GM10847 (cell line): Measurements from ENCODE around the gene TXNRD1.

Experiments
- POLR2A ChIP-seq: IDR thresholded peaks from 2 replicates; pipeline ENCODE4 v1.6.1; 2011; ENCODE audit not compliant: insufficient read length; ENCODE audit errors: extremely low read depth

Gene TXNRD1

DNA sequence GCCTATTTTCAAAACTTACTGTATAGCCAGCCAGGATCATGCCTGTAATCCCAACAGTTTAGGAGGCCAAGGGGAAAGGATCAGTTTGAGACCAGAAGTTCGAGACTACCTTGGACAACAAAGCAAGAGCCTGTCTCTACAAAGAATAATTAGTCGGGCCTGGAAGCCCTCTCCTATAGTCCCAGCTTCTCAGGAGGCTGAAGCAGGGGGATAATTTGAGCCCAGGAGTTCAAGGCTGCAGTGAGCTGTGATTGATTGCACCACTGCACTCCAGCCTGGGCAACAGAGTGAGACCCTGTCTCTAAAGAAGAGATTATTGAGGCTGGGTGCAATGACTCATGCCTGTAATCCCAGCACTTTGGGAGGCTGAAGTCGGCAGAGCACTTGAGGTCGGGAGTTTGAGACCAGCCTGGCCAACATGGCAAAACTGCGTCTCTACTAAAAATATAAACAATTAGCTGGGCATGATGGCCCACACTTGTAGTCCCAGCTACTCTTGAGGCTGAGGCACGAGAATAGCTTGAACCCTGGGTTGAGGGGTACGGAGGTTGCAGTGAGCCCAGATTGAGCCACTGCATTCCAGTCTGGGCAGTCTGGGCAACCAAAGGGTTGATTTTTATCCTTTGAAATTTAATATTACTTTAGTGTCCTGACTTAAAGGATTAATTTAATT lies 102.1 kb downstream of the TXNRD1 start:
- TF ChIP-seq POLR2A = no peak

DNA sequence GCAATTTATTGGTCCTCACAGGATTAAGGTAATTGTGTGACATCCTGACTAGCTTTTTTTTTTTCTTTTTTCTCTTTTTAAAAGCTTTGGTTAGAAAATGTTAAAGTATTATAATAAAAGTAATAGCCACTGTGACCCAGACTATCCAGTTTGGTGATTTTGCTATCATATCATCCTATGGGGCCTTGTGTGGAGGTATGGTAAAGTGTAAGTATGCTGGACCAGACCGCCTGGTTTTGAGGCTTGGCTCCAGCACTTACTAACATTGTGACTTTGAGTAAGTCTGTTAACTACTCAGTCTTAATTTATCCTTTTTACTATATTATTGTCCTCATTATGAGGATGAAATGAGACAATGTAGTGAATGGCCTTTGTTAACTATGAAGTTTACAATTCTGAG lies 103.4 kb downstream of the TXNRD1 start:
- TF ChIP-seq POLR2A = no peak

DNA sequence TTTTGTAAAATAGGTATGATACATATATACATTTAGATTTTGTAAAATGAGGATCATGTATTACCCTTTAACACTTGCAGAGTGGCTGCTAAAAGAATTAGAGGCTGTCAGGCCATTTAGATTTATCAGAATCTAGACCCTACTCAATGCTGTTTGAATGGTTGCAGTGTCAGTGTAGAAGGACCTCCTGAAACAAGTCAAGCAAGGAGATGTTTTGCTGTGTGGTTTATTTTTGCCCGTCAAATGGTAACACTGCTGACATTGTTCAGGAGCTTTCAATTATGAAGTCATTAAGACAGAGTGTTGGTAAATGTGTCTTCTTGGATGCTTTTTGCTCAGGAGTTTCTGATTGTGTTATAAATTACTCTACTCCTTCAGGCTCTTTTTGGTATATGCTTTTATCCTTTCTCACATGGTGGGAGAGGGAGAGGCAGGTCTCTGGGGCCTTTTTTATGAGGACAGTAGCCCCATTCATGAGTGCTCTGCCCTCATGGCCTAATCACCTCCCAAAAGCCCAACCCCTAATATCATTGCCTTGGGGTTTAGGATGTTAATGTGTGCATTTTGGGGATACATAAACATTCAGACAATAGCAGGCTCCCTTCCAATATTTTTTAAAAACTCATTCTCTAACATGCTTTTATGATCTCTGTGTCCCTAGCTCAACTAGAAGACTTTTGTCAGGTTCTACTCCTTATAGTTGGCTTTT lies 104.5 kb downstream of the TXNRD1 start:
- no peak for TF ChIP-seq POLR2A

DNA sequence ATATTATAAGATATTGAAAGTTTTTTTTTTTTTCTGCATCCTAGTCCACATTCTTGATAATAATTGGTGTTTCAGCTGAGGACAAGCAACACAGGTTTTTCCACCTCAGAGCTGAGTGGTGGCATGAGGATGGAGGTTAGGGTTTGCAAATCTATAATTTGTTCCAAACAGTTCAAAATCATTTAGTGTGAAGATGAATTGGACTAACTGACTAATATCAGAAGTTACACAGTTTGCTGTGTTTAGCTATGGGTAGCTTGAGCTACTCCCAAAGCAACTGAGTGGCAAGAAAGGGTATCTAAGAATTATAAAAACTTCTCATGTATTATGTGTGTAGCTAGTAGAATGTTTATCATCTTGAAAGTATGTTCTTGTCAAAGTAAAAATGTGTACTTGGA lies 105.0 kb downstream of the TXNRD1 start:
- no peak for TF ChIP-seq POLR2A

DNA sequence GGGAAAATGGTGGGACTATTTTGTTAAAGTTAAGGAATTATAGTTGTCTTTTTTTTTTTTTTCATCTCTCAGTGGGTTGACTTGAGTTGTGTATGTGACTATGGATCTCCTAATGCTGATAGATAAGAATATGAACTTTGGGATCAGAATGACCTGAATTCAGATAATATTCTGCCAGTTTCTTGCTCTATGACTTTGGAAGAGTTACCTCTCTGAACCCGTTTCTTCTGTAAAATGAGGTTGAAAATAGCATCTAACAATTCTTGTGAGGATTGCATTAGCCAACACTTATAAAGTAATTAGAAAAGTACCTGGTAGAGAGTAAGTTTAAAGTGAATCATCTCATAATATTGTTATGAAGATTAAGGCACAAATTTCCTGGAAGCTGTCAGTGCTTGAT lies 106.4 kb downstream of the TXNRD1 start:
- no peak for TF ChIP-seq POLR2A

DNA sequence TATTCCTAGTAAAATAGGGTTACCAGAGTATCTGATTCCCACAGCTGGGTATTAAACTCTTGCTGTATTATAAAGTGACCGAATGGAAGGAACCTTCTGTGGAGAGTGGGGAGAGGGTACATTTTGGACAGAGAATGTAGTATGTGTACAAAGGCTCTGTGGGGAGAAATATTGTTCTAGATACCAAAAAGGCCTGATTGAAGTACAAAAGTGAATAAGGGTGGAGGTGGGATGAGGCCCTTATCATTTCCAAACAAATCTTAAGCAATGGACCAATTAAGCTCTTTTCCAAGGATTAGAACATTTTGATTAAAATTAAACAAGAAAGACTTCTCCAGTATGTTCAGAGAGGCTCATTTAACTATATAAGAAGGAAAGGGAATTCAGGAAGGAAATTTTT lies 108.3 kb downstream of the TXNRD1 start:
- TF ChIP-seq POLR2A = no peak

DNA sequence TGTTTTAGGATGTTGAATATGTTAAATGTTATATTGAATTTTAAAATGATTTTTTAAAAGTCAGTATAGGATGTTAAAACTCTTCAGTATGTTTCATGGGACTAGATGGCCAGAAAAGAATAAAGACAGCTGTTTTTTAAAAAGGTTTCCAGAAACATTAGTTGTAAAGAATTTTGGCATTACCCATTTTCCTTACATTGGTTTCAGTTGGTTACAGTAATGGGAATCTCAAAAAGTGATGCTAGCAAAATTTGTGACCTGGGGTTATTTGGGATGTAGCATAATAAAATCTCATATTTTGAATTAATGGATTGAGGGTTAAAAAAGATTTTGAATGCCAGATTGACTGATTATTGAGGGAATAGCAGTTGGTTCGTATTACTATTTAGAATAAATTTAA lies 113.2 kb downstream of the TXNRD1 start:
- TF ChIP-seq POLR2A = no peak

DNA sequence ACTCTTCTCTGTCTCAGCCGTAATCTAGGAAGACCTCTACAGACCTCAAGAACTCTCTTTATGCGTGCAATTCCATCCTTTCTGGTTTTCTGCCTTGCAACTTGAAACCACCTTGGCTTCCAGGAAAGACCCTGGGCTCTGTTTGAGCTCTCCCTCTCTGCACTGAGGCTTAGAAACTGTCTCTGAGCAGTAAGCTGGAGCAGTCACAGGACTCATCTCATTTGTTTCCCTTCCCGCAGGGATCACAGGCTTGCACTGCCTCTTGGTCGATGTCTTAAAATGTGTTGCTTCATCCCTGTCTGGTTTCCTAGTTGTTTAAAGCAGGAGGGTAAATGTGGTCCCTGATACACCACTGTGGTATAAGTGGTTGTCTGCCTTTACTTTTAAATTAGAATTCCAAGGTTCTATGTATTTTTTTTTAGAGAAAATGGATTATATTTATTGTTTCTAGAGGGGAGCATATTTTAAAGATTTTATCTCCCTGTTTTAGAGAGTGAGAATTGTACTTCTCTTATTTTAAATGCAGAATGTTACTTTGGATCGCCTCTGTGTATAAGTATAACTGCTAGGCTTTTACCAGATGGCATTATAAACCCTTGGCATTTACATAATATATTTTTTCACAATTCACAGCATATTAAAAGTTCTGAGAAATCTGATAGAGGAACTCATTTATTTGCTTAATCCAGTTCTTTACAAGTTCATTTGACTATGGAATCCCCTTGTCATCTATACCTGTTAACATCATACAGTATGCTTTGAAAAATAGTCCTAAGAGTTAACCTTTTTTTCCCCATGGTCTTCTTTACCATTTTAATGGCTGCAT lies 114.3 kb downstream of the TXNRD1 start:
- no peak for TF ChIP-seq POLR2A

DNA sequence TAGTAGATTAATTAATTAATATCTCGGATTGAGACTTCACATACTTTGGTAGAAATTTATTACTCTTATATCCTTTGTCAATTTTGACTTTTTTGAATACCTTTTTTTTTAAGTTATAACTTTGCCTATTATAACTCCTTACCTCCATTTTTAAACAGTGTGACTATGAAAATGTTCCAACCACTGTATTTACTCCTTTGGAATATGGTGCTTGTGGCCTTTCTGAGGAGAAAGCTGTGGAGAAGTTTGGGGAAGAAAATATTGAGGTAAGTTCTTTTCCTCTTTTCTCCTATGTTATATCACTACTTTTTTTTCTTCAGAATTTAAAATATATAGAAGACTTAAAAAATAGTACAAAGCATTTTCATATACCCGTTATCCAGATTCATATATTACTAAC lies 115.8 kb downstream of the TXNRD1 start:
- TF ChIP-seq POLR2A = no peak

DNA sequence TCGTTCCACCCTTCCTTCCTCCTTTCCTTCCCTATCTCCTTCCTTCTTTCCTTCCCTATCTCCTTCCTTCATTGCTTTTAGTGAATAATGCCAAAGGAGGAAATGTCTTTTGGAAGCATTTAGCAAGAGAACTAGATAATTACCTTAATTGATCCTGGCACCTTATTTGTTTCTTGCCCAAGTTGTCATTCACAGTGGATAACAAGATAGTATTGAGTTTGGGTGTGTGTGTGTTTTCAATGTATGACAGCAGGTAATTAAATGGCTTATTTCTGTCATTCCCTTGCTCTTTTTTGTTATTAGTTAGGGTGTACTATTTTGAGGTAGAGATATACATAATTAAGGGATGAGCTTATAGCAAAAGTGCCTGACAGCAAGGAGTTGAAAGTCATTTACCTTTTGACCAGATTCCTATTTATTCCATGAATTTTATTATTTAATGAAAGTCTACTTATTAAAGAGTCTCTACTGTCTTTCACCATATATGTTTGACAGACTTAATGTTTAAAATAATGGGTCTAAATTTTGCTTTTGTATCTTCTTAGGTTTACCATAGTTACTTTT lies 118.2 kb downstream of the TXNRD1 start:
- TF ChIP-seq POLR2A = no peak

DNA sequence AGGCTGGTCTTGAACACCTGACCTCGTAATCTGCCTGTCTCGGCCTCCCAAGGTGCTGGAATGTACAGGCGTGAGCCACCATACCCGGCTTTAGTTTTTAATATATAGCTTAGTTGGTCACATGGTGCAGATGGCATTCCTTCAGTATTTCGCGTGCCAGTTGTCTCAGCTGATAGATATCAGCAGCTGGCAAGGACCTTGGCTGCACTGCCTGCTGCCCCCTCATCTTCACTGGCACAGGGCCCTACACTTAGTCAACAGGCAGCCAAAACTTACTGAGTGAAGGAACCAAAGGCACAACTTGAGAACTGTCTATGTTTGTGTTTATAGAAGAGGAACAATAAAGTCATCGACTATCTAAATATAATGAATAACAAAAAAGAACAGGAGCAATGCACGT lies 119.0 kb downstream of the TXNRD1 start:
- TF ChIP-seq POLR2A = no peak

DNA sequence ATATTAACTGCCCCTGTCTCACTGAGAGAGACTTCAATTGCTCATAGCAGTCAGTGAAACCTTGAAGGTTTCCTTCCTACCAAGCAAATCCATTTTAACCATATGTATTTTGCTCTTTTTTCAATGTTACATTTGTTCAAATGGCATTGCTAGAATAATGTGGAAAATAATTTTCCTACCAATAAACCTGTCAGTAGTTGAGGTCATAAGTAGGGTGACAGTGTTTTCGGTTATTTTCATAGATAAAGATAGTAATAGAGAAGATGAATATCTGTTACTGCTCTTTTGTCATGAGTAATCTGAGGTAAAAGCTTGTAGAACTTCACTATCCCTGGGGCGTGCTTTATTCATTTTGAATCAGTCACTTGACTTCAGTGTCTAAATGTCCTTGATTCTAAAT lies 120.5 kb downstream of the TXNRD1 start:
- no peak for TF ChIP-seq POLR2A

DNA sequence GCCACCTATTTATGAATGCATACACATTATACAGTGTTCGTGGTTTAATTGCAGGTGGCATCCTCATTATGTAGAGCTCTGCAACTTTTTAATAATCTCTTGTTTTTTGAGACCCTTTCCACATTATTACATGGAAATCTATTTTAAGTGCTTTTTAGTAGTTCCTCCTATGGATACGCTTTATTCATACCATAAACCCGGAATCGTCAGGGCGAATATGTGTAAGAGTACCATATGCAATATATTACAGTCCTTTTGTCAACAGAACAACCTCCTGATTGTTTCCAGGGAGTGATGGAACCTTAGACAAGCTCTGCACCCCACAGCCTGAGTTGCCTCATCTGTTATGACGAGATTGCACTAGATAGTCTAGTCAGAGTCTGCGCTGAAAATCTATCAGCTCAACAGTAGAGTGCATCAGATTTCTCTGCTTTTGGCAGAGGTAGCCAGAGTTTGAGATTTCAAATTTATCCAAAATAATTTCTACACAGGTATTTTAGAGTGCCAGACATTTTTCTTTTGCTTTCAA lies 121.5 kb downstream of the TXNRD1 start:
- no peak for TF ChIP-seq POLR2A

DNA sequence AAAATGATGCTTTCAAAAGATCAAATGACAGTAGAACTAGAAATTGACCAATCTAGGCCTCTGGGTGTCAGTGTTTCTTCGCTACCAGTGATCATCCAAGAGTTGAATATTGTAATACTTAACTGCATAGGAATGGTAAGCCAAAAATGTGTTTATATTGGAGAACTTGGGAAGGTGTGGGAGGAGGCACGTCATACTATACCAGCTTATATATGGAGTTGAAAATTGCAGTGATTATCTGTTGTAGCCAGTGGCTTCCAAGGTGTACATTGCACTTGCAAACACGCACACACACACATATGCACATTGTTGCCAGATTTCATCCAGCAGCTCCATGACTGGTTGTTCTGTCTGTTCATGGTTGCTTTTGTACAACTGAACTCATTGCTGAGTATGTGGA lies 124.1 kb downstream of the TXNRD1 start:
- no peak for TF ChIP-seq POLR2A

DNA sequence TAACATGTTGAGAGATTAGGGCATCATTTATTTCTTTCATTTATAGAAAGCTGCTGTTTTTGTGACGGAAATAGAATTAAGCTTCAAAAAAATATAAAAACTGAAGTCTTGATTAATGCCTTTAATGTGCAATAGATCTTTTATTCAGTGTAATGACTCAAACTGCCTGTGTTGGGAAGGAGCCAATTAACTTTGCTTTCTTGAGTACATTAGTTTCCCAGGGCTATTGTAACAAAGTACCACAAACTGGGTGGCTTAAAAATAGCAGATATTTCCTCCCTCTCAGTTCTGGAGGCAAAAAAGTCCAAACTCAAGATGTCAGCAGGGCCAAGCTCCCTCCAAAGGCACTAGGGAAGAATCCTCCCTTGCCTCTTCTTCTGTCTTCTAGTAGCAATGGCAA lies 124.6 kb downstream of the TXNRD1 start:
- TF ChIP-seq POLR2A = no peak
